ENCODE data around the gene MAP3K5. TPM values are rescaled to one million over a fixed set of nuclear protein-coding genes. Genes with fewer than 3 reads are reported as not detected.

MAP3K5 gene
- total and polyA plus RNA-seq, 3 donors from 2014 or later: 21.3 to 55.3 (median 46.1) TPM

DNA sequence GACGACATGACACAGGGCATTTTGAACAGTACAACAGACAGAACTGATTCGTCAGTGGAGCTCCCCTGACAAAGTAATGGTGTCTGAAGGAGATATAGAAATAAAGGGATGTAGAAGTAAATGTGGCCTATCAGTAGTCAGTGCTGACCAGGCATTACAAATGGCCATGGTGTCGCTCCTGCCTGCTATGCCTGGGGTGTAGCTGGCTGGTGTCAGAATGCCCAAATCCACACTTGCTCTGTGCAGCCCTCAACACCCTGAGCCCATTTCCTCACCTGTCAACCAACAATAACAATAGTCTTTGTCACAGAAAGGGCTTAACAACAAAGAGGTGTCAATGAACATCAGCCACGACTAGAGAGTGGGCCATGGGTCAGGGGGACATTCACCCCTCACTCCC is 53.2 kb downstream of the MAP3K5 start:
- no peaks in the 10 kb centered on the region for H3K9me3 ChIP-seq
- DNase-seq: no peak
- no peaks in the 10 kb centered on the region for H3K36me3 ChIP-seq (ENCODE audit: low read depth, missing control alignments)
- intact Hi-C loops (cut with DNase I; ENCODE audit: low total_unique reads): no loop called here
- H3K27ac ChIP-seq: no peak overlapping the region
- peaks cover 20% of the 10 kb centered on the region for H3K4me1 ChIP-seq
- no peaks in the 10 kb centered on the region for H3K27me3 ChIP-seq
- no peak overlapping the region for H3K4me3 ChIP-seq
- TF ChIP-seq, protein P1, sequence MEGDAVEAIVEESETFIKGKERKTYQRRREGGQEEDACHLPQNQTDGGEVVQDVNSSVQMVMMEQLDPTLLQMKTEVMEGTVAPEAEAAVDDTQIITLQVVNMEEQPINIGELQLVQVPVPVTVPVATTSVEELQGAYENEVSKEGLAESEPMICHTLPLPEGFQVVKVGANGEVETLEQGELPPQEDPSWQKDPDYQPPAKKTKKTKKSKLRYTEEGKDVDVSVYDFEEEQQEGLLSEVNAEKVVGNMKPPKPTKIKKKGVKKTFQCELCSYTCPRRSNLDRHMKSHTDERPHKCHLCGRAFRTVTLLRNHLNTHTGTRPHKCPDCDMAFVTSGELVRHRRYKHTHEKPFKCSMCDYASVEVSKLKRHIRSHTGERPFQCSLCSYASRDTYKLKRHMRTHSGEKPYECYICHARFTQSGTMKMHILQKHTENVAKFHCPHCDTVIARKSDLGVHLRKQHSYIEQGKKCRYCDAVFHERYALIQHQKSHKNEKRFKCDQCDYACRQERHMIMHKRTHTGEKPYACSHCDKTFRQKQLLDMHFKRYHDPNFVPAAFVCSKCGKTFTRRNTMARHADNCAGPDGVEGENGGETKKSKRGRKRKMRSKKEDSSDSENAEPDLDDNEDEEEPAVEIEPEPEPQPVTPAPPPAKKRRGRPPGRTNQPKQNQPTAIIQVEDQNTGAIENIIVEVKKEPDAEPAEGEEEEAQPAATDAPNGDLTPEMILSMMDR (IDR thresholded peaks at IDR 0.05): no peak
- no peak for TF ChIP-seq POLR2A (IDR thresholded peaks at IDR 0.05)
- WGBS, 2 donors: 83 to 92% methylated on average over 4 of the region's 4 CpGs

DNA sequence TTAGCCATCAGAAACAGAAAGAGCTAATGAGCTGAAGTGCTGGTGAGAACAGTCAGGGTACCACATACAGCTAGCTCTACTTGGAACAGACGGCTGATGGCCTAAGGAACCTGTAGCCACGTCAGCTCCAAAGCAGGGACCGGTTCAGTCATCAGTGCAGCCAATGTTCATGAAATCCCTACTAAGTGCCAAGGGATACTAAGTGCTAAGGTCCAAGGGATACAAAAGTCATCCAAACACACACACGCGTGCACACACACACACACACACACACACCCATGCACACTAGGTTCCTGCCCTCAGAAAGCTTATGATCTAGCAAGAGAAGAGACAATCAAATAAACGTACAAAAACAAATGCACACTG is 53.6 kb downstream of the MAP3K5 start:
- 75 to 89% methylated on average over 4 to 6 of the region's 6 CpGs for WGBS, 2 donors
- no peak for DNase-seq
- intact Hi-C loops (cut with DNase I; ENCODE audit: low total_unique reads): no loop called here
- Histone ChIP-seq H3K9me3 (no peaks in the 10 kb centered on the region), H3K4me1 (peaks cover 20% of the 10 kb centered on the region), H3K4me3 (no peak overlapping the region), H3K27me3 (no peaks in the 10 kb centered on the region), H3K27ac (no peak overlapping the region), H3K36me3 (ENCODE audit: low read depth, missing control alignments) (no peaks in the 10 kb centered on the region)
- TF ChIP-seq POLR2A (IDR thresholded peaks at IDR 0.05): no peak
- TF ChIP-seq, protein P1 (IDR thresholded peaks at IDR 0.05): no peak

DNA sequence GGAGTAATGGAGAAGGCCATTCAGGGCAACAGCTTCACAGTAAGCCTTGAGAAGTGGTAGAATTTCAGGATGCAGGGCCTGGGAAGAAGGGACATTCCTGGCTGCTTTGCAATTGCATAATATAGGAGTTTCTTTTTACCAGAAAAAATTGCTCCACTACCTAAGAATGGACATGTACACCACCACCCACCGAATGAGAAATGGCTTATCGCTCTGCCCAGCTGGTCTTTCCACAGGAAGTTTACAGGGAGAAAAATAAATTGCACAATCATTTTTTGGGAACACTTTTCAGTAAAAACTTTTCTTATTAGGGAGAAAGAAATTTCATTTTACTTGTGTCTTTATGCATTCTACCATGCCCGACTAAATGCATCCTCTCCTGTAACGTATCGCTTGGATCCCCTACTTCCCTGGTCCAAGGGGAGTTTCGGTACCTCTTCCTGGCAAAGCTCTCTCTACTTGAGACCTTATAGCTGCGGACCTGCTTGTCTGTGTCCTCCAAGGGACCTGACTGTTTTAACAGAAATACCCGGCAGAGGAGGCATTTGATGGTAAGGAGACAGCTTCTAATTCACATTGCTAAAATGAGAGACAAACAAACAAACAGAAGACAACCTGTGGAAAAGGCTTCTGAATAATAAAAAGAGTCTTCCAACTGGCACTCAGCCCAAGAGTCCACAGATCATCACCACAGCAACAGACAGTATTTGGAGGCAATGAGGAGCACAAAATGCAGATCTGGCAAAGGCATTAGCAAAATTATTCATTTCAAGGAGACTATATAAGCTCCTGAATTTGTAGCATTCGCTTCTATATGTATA is 54.2 kb downstream of the MAP3K5 start:
- DNase-seq: peak; percentile 45
- no peak overlapping the region for H3K4me3 ChIP-seq

DNA sequence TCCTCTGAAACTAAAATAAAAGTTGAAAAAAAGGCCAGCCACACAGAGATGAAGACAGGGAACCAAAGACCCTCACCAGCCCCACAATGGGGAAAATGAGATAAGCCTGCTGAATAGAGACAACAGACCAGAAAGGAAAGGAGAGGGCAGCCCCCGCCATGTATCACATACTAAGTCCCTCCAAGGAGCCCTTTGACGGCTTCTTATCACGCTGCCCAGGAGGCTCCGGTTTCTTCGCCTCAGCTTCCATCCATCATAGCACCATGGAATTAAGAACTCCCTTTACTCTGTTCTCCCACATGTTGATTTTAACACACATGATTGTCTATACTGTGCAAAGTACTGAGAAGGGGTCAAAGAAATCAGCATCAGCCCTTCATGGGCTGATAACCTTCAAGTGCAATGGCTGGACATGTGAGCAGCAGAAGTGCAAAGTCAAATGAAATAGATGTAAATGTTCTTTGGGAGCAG is 54.9 kb downstream of the MAP3K5 start:
- Histone ChIP-seq H3K4me3 (no peak overlapping the region), H3K27me3 (no peaks in the 10 kb centered on the region), H3K4me1 (peaks cover 20% of the 10 kb centered on the region), H3K36me3 (ENCODE audit: low read depth, missing control alignments) (no peaks in the 10 kb centered on the region), H3K27ac (no peak overlapping the region), H3K9me3 (no peaks in the 10 kb centered on the region)
- intact Hi-C loops (cut with DNase I; ENCODE audit: low total_unique reads): no loop called here
- no peak for TF ChIP-seq POLR2A (IDR thresholded peaks at IDR 0.05)
- TF ChIP-seq, protein P1 (IDR thresholded peaks at IDR 0.05): no peak
- WGBS, 2 donors: 89 to 93% methylated on average over 5 of the region's 5 CpGs
- DNase-seq: no peak

More for the DNA sequence above, 54.2 kb downstream of the MAP3K5 start:
- Histone ChIP-seq H3K27me3 (no peaks in the 10 kb centered on the region), H3K9me3 (no peaks in the 10 kb centered on the region), H3K4me1 (peaks cover 20% of the 10 kb centered on the region), H3K27ac (no peak overlapping the region), H3K36me3 (ENCODE audit: low read depth, missing control alignments) (no peaks in the 10 kb centered on the region)
- 54 to 55% methylated on average over 9 of the region's 9 CpGs for WGBS, 2 donors
- intact Hi-C loops (cut with DNase I; ENCODE audit: low total_unique reads): no loop called here
- TF ChIP-seq, protein P1 (IDR thresholded peaks at IDR 0.05): no peak
- TF ChIP-seq POLR2A (IDR thresholded peaks at IDR 0.05): no peak
